BLaER1 (cell line): ENCODE results near the gene KIFC3.
A peak's percentile ranks its signal among the peaks of the same experiment; 100 is the strongest.

Experiments used
- H3K27ac ChIP-seq: shearing (Covaris generic); formaldehyde crosslinking; 2 replicates; pipeline ENCODE4 v1.8.1; 2022
- H3K27me3 ChIP-seq: shearing (Covaris generic); formaldehyde crosslinking; 2 replicates; pipeline ENCODE4 v1.8.1; 2022
- H3K36me3 ChIP-seq: shearing (Covaris generic); formaldehyde crosslinking; 2 replicates; pipeline ENCODE4 v1.8.1; 2022
- H3K4me1 ChIP-seq: shearing (Covaris generic); formaldehyde crosslinking; 2 replicates; pipeline ENCODE4 v1.8.1; 2022
- H3K4me2 ChIP-seq: shearing (Covaris generic); formaldehyde crosslinking; 2 replicates; pipeline ENCODE4 v1.8.1; 2022
- H3K4me3 ChIP-seq: shearing (Covaris generic); formaldehyde crosslinking; 2 replicates; pipeline ENCODE4 v1.8.1; 2022
- H3K9ac ChIP-seq: shearing (Covaris generic); formaldehyde crosslinking; 2 replicates; pipeline ENCODE4 v1.8.1; 2022
- H3K9me3 ChIP-seq: shearing (Covaris generic); formaldehyde crosslinking; 2 replicates; pipeline ENCODE4 v1.8.1; 2022
- H4K20me1 ChIP-seq: shearing (Covaris generic); formaldehyde crosslinking; 2 replicates; pipeline ENCODE4 v1.8.1; 2022
- Cebpa-rat ChIP-seq: shearing (Covaris generic); IDR thresholded peaks from 2 replicates; pipeline ENCODE4 v1.8.1; 2022

KIFC3 gene

GRCh38 chr16:57726433-57726947 is 75.8 kb downstream of the KIFC3 start:
- Histone ChIP-seq H3K4me2 (no peak overlapping the region), H3K27ac (no peak overlapping the region), H3K9ac (no peak overlapping the region), H3K4me1 (peaks cover 10% of the 10 kb centered on the region), H3K27me3 (no peaks in the 10 kb centered on the region), H3K9me3 (no peaks in the 10 kb centered on the region), H3K36me3 (no peaks in the 10 kb centered on the region), H4K20me1 (no peaks in the 10 kb centered on the region), H3K4me3 (no peak overlapping the region)
- no peak for TF ChIP-seq Cebpa-rat

GRCh38 chr16:57725976-57726375 is 76.3 kb downstream of the KIFC3 start:
- peaks cover 15% of the 10 kb centered on the region for H3K4me1 ChIP-seq
- H4K20me1 ChIP-seq: no peaks in the 10 kb centered on the region
- no peak for TF ChIP-seq Cebpa-rat
- no peaks in the 10 kb centered on the region for H3K36me3 ChIP-seq
- H3K9me3 ChIP-seq: no peaks in the 10 kb centered on the region
- H3K27ac ChIP-seq: no peak overlapping the region
- no peaks in the 10 kb centered on the region for H3K27me3 ChIP-seq
- no peak overlapping the region for H3K4me2 ChIP-seq
- no peak overlapping the region for H3K9ac ChIP-seq
- H3K4me3 ChIP-seq: no peak overlapping the region

GRCh38 chr16:57725554-57725953 is 76.7 kb downstream of the KIFC3 start:
- Histone ChIP-seq H3K36me3 (no peaks in the 10 kb centered on the region), H3K4me2 (no peak overlapping the region), H3K27me3 (no peaks in the 10 kb centered on the region), H3K4me3 (no peak overlapping the region), H3K27ac (no peak overlapping the region), H3K9ac (no peak overlapping the region), H3K9me3 (no peaks in the 10 kb centered on the region), H4K20me1 (no peaks in the 10 kb centered on the region), H3K4me1 (peaks cover 17% of the 10 kb centered on the region)
- no peak for TF ChIP-seq Cebpa-rat

- Histone ChIP-seq H3K27me3 (no peaks in the 10 kb centered on the region), H4K20me1 (no peaks in the 10 kb centered on the region), H3K4me3 (no peak overlapping the region), H3K9ac (no peak overlapping the region), H3K4me2 (no peak overlapping the region), H3K4me1 (peaks cover 17% of the 10 kb centered on the region), H3K36me3 (no peaks in the 10 kb centered on the region), H3K9me3 (no peaks in the 10 kb centered on the region), H3K27ac (no peak overlapping the region)
- TF ChIP-seq Cebpa-rat: no peak
Measured at GRCh38 chr16:57725151-57725550, 77.1 kb downstream of the KIFC3 start.

GRCh38 chr16:57724531-57724930 is 77.8 kb downstream of the KIFC3 start:
- Histone ChIP-seq H3K9me3 (no peaks in the 10 kb centered on the region), H3K4me3 (no peak overlapping the region), H3K27ac (no peak overlapping the region), H3K4me2 (no peak overlapping the region), H3K27me3 (no peaks in the 10 kb centered on the region), H4K20me1 (no peaks in the 10 kb centered on the region), H3K4me1 (peaks cover 17% of the 10 kb centered on the region), H3K9ac (no peak overlapping the region), H3K36me3 (no peaks in the 10 kb centered on the region)
- no peak for TF ChIP-seq Cebpa-rat

- H3K27me3 ChIP-seq: no peaks in the 10 kb centered on the region
- H3K27ac ChIP-seq: no peak overlapping the region
- H3K4me3 ChIP-seq: no peak overlapping the region
- TF ChIP-seq Cebpa-rat: no peak
- no peaks in the 10 kb centered on the region for H4K20me1 ChIP-seq
- H3K36me3 ChIP-seq: no peaks in the 10 kb centered on the region
- no peak overlapping the region for H3K4me2 ChIP-seq
- no peaks in the 10 kb centered on the region for H3K9me3 ChIP-seq
- peaks cover 17% of the 10 kb centered on the region for H3K4me1 ChIP-seq
- no peak overlapping the region for H3K9ac ChIP-seq
Measured at GRCh38 chr16:57723170-57723569, 79.1 kb downstream of the KIFC3 start.

- Histone ChIP-seq H3K9me3 (no peaks in the 10 kb centered on the region), H3K36me3 (no peaks in the 10 kb centered on the region), H3K9ac (no peak overlapping the region), H4K20me1 (no peaks in the 10 kb centered on the region), H3K27me3 (no peaks in the 10 kb centered on the region), H3K27ac (no peak overlapping the region), H3K4me1 (peaks cover 17% of the 10 kb centered on the region), H3K4me2 (no peak overlapping the region), H3K4me3 (no peak overlapping the region)
- no peak for TF ChIP-seq Cebpa-rat
Measured at GRCh38 chr16:57722651-57723050, 79.6 kb downstream of the KIFC3 start.

GRCh38 chr16:57722210-57722499 is 80.1 kb downstream of the KIFC3 start:
- TF ChIP-seq Cebpa-rat: no peak
- Histone ChIP-seq H3K4me2 (peak overlapping the region; percentile 59), H3K9ac (0 out of 2 replicates have a peak overlapping the region, but pooled peaks have one; percentile 27), H3K4me3 (no peak overlapping the region), H4K20me1 (no peaks in the 10 kb centered on the region), H3K27ac (peak overlapping the region; percentile 67), H3K36me3 (no peaks in the 10 kb centered on the region), H3K9me3 (no peaks in the 10 kb centered on the region), H3K4me1 (peaks cover 17% of the 10 kb centered on the region), H3K27me3 (no peaks in the 10 kb centered on the region)

GRCh38 chr16:57721356-57722209 is 80.7 kb downstream of the KIFC3 start:
- 0 out of 2 replicates have a peak overlapping the region, but pooled peaks have one; percentile 27 for H3K9ac ChIP-seq
- no peaks in the 10 kb centered on the region for H3K9me3 ChIP-seq
- peaks cover 17% of the 10 kb centered on the region for H3K4me1 ChIP-seq
- no peaks in the 10 kb centered on the region for H3K36me3 ChIP-seq
- no peaks in the 10 kb centered on the region for H3K27me3 ChIP-seq
- peak overlapping the region; percentile 59 for H3K4me2 ChIP-seq
- TF ChIP-seq Cebpa-rat: no peak
- H4K20me1 ChIP-seq: no peaks in the 10 kb centered on the region
- H3K4me3 ChIP-seq: no peak overlapping the region
- H3K27ac ChIP-seq: peak overlapping the region; percentile 67

GRCh38 chr16:57720142-57720575 is 82.1 kb downstream of the KIFC3 start:
- Histone ChIP-seq H3K4me2 (no peak overlapping the region), H3K9me3 (no peaks in the 10 kb centered on the region), H4K20me1 (no peaks in the 10 kb centered on the region), H3K27me3 (no peaks in the 10 kb centered on the region), H3K4me1 (peaks cover 17% of the 10 kb centered on the region), H3K9ac (no peak overlapping the region), H3K36me3 (no peaks in the 10 kb centered on the region), H3K27ac (no peak overlapping the region), H3K4me3 (no peak overlapping the region)
- TF ChIP-seq Cebpa-rat: no peak
